Peyer's patch (tissue), 4 donors: Measurements from ENCODE around the gene ODC1. TPM values are rescaled to one million over a fixed set of nuclear protein-coding genes. Genes with fewer than 3 reads are reported as not detected.
A peak's percentile ranks its signal among the peaks of the same experiment; 100 is the strongest.

Source experiments
- DNase-seq, 3 donors: peaks; one replicate each; pipeline ENCODE4 v3.0.0-alpha.2; 2017 to 2019
- H3K27ac ChIP-seq, 4 donors: fragments of 200-600 bp; sonication (generic); one replicate each; pipeline ENCODE4 v1.5.1; 2016 to 2019
- H3K27me3 ChIP-seq, 2 donors: fragments of 200-600 bp; sonication (generic); one replicate each; pipeline ENCODE4 v1.5.1; 2019
- H3K36me3 ChIP-seq, 3 donors: fragments of 200-600 bp; sonication (generic); one replicate each; pipeline ENCODE4 v1.5.1; 2016 to 2019
- H3K4me1 ChIP-seq, 4 donors: fragments of 200-600 bp; sonication (generic); one replicate each; pipeline ENCODE4 v1.5.1; 2016 to 2019
- H3K4me3 ChIP-seq, 4 donors: fragments of 200-600 bp; sonication (generic); 1 replicate in 3 of 4; 2 replicates in 1 of 4; pipeline ENCODE4 v1.5.1; 2016 to 2019; ENCODE audit warnings: mild to moderate bottlenecking in 1 of 4
- H3K9me3 ChIP-seq, 4 donors: fragments of 200-600 bp; sonication (generic); one replicate each; pipeline ENCODE4 v1.5.1; 2016 to 2019; ENCODE audit warnings: mild to moderate bottlenecking in 1 of 4
- POLR2A ChIP-seq, 2 donors: fragments of 450-650 bp; IDR thresholded peaks; one replicate each; pipeline ENCODE4 v1.5.1; 2017; ENCODE audit warnings: antibody characterized with exemption in 2 of 2, mild to moderate bottlenecking in 2 of 2, moderate library complexity in 2 of 2
- total RNA-seq, 4 donors: library from RNA; depleted of rRNA; stranded (reverse); fragments of >200 nt; gene quantifications; one replicate each; pipeline ENCODE4 v1.1.0, GENCODE V29; 2016
- TF ChIP-seq, protein P1 (sequence below), 6 experiments: fragments of 450-650 bp in 4 of 6; fragments of 200-600 bp in 2 of 6; sonication (generic) in 1 of 6; IDR thresholded peaks; one replicate each; pipeline ENCODE4 v1.5.1; 2017 to 2019; ENCODE audit warnings: antibody characterized with exemption in 6 of 6, mild to moderate bottlenecking in 3 of 6, moderate library complexity in 1 of 6

Gene ODC1
- total RNA-seq, 4 donors from 2014 or later, result 31.5 to 91.6 (median 55.6) TPM

DNA sequence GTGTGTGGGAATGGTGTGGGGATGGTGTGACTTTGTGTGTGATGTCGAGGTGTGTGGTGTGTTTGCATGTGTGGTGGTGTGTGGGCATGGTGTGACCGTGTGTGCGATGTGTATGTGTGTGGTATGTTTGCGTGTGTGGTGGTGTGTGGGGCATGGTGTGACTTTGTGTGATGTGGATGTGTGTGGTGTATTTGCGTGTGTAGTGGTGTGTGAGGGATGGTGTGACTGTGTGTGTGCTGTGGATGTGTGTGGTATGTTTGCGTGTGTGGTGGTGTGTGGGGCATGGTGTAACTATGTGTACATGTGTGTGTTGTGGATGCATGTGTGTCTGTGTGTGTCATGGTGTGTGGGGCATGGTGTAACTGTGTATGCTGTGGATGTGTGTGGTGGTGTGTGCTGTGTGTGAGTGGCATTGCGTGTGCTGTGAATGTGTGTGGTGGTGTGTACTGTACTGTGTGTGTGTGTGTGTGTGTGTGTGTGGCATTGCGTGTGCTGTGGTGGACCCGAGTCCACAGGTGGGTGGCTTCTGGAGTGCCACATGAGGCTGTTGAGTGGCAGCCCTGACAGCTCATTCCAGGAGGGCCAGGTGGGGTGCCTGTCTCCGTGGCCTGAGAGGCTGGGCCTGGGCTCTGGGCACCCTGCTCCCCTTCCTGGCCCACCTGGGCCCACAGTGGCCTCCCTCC, 14.7 kb downstream of the ODC1 start:
- peaks cover 2 to 31% (median 10%) of the 10 kb centered on the region in 4 donors for H3K4me1 ChIP-seq
- TF ChIP-seq, protein P1, sequence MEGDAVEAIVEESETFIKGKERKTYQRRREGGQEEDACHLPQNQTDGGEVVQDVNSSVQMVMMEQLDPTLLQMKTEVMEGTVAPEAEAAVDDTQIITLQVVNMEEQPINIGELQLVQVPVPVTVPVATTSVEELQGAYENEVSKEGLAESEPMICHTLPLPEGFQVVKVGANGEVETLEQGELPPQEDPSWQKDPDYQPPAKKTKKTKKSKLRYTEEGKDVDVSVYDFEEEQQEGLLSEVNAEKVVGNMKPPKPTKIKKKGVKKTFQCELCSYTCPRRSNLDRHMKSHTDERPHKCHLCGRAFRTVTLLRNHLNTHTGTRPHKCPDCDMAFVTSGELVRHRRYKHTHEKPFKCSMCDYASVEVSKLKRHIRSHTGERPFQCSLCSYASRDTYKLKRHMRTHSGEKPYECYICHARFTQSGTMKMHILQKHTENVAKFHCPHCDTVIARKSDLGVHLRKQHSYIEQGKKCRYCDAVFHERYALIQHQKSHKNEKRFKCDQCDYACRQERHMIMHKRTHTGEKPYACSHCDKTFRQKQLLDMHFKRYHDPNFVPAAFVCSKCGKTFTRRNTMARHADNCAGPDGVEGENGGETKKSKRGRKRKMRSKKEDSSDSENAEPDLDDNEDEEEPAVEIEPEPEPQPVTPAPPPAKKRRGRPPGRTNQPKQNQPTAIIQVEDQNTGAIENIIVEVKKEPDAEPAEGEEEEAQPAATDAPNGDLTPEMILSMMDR (IDR thresholded peaks at IDR 0.05), result no peak
- no peak for TF ChIP-seq POLR2A (IDR thresholded peaks at IDR 0.05)
- H3K36me3 ChIP-seq, result no peaks in the 10 kb centered on the region
- H3K4me3 ChIP-seq, result no peak overlapping the region
- H3K9me3 ChIP-seq, result no peaks in the 10 kb centered on the region
- DNase-seq, result no peak
- H3K27ac ChIP-seq, result no peak overlapping the region
- no peaks in the 10 kb centered on the region for H3K27me3 ChIP-seq

DNA sequence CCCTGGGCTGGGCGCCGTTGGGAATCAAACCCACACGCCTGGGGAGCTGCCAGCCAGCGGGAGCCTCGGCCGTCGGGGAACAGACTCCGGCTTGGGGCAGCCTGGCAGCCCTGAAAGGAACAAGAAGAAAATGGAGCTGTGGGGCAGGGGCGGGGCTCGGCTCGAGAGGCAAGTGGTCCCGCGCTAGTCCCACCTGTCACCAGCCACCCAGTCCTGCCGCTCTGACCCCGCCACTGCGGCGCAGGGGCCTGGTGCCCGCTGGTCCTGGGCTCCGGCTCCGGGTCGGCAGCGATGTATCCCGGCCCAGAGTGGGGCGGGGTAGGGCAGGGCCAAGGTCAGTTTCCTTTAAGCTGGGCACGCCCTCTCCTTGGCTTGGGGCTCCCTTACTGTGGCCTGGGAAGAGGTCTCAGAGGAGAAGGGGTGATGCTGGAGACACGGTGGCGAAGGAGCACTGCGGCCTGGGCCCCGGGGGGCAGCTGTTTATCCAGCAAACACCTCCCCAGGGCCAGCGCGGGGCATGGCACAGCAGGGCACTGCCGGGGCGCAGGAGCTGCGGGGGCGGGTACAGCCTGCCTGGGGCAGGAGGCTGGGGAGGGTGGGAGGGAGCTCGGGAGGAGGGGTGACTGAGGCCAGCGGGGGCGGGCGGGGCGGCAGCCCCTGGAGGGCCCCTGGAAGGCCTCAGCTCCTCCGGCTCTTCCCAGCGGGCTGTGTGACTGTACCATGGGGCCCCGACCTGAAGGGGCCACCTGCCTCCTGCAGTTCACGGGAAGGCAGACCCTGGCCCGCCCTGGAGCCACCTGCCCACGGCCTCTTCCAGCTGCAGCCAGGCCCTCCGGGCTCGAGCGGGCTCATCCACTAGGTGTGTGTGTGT, 15.6 kb downstream of the ODC1 start:
- Histone ChIP-seq H3K27ac (peak overlapping the region in 3 of 4 donors; percentile 62 to 74 (median 72)), H3K9me3 (no peaks in the 10 kb centered on the region), H3K36me3 (peaks cover 0 to under 1% (median 0%) of the 10 kb centered on the region in 3 donors), H3K4me3 (peak overlapping the region; percentile 24 to 53 (median 40)), H3K27me3 (no peaks in the 10 kb centered on the region), H3K4me1 (peaks cover 3 to 40% (median 10%) of the 10 kb centered on the region in 4 donors)
- peak in 2 of 3 donors; percentile 84 to 88 for DNase-seq
- TF ChIP-seq POLR2A (IDR thresholded peaks at IDR 0.05), result peak; percentile 54 to 59
- TF ChIP-seq, protein P1 (IDR thresholded peaks at IDR 0.05), result no peak

DNA sequence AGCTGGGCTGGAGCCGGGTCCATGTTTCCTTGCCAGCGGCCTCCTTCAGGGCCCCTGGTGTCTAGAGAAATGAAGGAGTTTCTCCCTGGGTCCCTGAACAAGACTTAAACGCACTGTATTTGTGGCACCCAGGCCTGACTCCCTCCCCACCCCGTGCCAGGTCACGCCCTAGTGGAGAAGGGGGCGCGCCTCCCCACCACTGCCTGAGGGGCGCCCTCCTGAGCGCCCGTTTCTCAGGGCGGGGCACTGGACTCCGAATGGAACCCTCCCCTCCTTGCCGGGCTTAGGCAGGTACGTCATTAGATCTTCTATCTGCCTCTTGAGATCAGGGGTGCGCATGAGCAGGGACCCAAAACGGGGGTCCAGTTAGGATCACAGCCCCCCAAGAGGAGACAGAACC, 16.3 kb downstream of the ODC1 start:
- Histone ChIP-seq H3K4me1 (peaks cover 3 to 41% (median 10%) of the 10 kb centered on the region in 4 donors), H3K27me3 (no peaks in the 10 kb centered on the region), H3K36me3 (peaks cover 0 to 8% (median 0%) of the 10 kb centered on the region in 3 donors), H3K9me3 (no peaks in the 10 kb centered on the region), H3K4me3 (peak overlapping the region in 3 of 4 donors; percentile 30 to 53 (median 49)), H3K27ac (peak overlapping the region in 3 of 4 donors; percentile 62 to 74 (median 72))
- peak in 1 of 3 donors; percentile 69 for DNase-seq
- TF ChIP-seq POLR2A (IDR thresholded peaks at IDR 0.05), result no peak
- TF ChIP-seq, protein P1 (IDR thresholded peaks at IDR 0.05), result peak in 1 of 6 experiments; percentile 7

DNA sequence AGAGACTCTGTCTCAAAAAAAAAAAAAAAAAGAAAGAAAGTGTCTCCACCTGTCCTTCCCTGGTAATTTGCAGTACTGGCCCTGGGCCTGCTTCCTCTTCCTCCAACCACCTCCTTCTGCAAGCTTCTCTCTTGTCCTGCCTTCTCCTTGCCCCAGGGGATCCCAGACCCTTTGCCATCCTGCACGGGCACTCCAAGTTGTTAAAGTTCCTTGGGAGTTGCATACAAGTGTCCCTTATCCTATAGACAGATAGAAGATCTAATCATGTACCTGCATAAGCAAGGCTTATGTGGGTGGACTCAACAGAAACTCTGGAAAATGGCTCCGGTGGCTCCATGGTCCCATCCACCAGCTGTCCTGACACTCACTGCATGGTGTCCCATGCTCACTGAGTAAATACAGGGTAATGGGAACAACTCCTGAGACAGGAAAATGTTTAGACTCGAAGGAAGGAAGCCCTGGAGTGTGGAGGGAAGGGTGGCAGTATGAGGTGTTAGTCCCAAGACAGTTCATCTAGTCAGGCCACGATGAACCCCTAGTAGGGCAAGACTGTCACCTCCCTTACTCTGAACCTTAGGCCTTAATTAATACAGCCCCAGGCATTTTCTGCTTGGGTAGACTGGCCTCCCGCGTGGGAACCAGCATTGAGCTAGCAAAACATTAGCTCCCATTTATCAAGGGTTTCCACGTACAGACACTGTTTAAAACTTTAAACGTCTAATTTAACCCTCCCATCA, 17.1 kb downstream of the ODC1 start:
- Histone ChIP-seq H3K9me3 (no peaks in the 10 kb centered on the region), H3K27me3 (no peaks in the 10 kb centered on the region), H3K36me3 (peaks cover 0 to 16% (median 0%) of the 10 kb centered on the region in 3 donors), H3K4me1 (peaks cover 3 to 41% (median 10%) of the 10 kb centered on the region in 4 donors), H3K27ac (no peak overlapping the region), H3K4me3 (peak overlapping the region in 3 of 4 donors; percentile 0 to 53 (median 49))
- no peak for TF ChIP-seq POLR2A (IDR thresholded peaks at IDR 0.05)
- TF ChIP-seq, protein P1 (IDR thresholded peaks at IDR 0.05), result no peak
- no peak for DNase-seq

- peaks cover 0 to 37% (median 0%) of the 10 kb centered on the region in 3 donors for H3K36me3 ChIP-seq
- H3K4me3 ChIP-seq, result no peak overlapping the region
- no peak for DNase-seq
- peak overlapping the region in 1 of 4 donors; percentile 51 for H3K27ac ChIP-seq
- no peaks in the 10 kb centered on the region for H3K27me3 ChIP-seq
- TF ChIP-seq, protein P1 (IDR thresholded peaks at IDR 0.05), result peak in 3 of 6 experiments; percentile 27 to 31 (median 30)
- TF ChIP-seq POLR2A (IDR thresholded peaks at IDR 0.05), result no peak
- peaks cover 3 to 36% (median 7%) of the 10 kb centered on the region in 4 donors for H3K4me1 ChIP-seq
- H3K9me3 ChIP-seq, result no peaks in the 10 kb centered on the region
These were observed 19.2 kb downstream of the ODC1 start for GRCh38 chr2:10428924-10429323.
